ENCODE data around the gene STRIP2. TPM values are rescaled to one million over a fixed set of nuclear protein-coding genes. Genes with fewer than 3 reads are reported as not detected.

The STRIP2 gene
- total and polyA plus RNA-seq, 9 of the 15 experiments (the other 6 are each of a cell fraction or from before 2014, with no cell fraction given): 10.1 to 81.8 (median 42.3) TPM

DNA sequence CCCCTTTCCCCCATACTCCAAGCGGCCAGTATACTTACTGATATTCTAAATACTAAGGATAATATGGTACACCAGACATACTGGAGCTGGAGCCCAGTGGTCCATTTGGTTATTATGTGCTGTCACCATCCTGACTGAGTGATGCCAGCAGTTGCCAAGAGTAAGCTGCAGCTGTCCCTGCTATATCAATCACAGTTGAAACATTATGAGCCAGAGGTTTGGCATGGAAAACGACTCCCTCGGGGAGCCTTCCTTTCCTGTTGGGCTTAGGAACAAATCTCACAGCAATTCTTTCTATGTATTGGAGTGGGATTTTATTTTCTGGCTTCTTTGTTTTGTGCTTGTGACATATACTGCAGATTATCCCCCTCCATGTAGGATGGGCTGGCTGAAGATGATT lies 32.6 kb downstream of the STRIP2 start:
- DNase-seq (ENCODE audit: extremely low read depth in 1 of 4, low spot score in 3 of 4) (no peak), FAIRE-seq (no peak), ATAC-seq (no peak)
- no TSS peak for BruUV-seq (replicated peaks)
- Histone ChIP-seq H3K36me3 (ENCODE audit: control insufficient read depth, insufficient read depth, low read length) (peaks cover 100% of the 10 kb centered on the region), H3K4me2 (ENCODE audit: insufficient read depth, low read length) (no peak overlapping the region), H3K4me3 (no peak overlapping the region), H4K20me1 (replicated peaks; ENCODE audit: control insufficient read depth, insufficient read depth, low read length) (no peaks in the 10 kb centered on the region), H3K27me3 (ENCODE audit: control insufficient read depth in 2 of 2, insufficient read depth in 2 of 2, low read length in 2 of 2) (no peaks in the 10 kb centered on the region), H3K4me1 (replicated peaks in 1 of 2; ENCODE audit: control insufficient read depth in 2 of 2, insufficient read depth in 2 of 2, low read length in 2 of 2) (no peaks in the 10 kb centered on the region), H3K9ac (ENCODE audit: insufficient read depth in 1 of 2, low read depth in 2 of 2, low read length in 2 of 2) (no peak overlapping the region), H3K9me3 (replicated peaks; ENCODE audit: control insufficient read depth, insufficient read depth, low read depth, low read length) (no peaks in the 10 kb centered on the region), H3K27ac (ENCODE audit: extremely low read depth, low read depth, low read length) (no peak overlapping the region), H3K79me2 (ENCODE audit: control insufficient read depth, insufficient read depth, low read length) (no peaks in the 10 kb centered on the region), H3K9me1 (ENCODE audit: control insufficient read depth, insufficient read depth, low read length) (no peaks in the 10 kb centered on the region), H2AFZ (ENCODE audit: low read depth, low read length) (no peak overlapping the region)
- peak; percentile 81 for TF ChIP-seq RBM25 (IDR thresholded peaks at IDR 0.05; ENCODE audit: low read depth, low read length, severe bottlenecking)
- TF ChIP-seq, protein P1, sequence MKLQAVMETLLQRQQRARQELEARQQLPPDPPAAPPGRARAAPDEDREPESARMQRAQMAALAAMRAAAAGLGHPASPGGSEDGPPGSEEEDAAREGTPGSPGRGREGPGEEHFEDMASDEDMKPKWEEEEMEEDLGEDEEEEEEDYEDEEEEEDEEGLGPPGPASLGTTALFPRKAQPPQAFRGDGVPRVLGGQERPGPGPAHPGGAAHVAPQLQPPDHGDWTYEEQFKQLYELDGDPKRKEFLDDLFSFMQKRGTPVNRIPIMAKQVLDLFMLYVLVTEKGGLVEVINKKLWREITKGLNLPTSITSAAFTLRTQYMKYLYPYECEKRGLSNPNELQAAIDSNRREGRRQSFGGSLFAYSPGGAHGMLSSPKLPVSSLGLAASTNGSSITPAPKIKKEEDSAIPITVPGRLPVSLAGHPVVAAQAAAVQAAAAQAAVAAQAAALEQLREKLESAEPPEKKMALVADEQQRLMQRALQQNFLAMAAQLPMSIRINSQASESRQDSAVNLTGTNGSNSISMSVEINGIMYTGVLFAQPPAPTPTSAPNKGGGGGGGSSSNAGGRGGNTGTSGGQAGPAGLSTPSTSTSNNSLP (IDR thresholded peaks at IDR 0.05; ENCODE audit: borderline replicate concordance, low read depth, low read length): no peak
- in situ Hi-C loops (cut with MboI): no loop called here
- 84% methylated on average over 3 of the region's 3 CpGs for WGBS (ENCODE audit: insufficient coverage, low coverage, missing lambda C conversion rate)
- intact Hi-C loops (cut with micrococcal nuclease): no loop called here
- ChIA-PET POLR2A (interaction anchor here (0.6 to 1.3 kb wide), 3 partner anchors 11 to 27 kb away, joined by 3 to 5 read pairs (median 3); no protein-coding TSS in a partner anchor), CTCF (ENCODE audit: low intra/inter-chr PET ratio) (interaction anchor here (1.2 kb wide), 1 partner anchor 96 kb away, joined by 4 read pairs; no protein-coding TSS in a partner anchor)

- no peak for ATAC-seq
- CTCF ChIA-PET (ENCODE audit: low intra/inter-chr PET ratio): no interaction called here
- Histone ChIP-seq H2AFZ (ENCODE audit: low read depth, low read length) (no peak overlapping the region), H3K27me3 (ENCODE audit: control insufficient read depth in 2 of 2, insufficient read depth in 2 of 2, low read length in 2 of 2) (no peaks in the 10 kb centered on the region), H3K4me3 (no peak overlapping the region), H4K20me1 (replicated peaks; ENCODE audit: control insufficient read depth, insufficient read depth, low read length) (no peaks in the 10 kb centered on the region), H3K79me2 (ENCODE audit: control insufficient read depth, insufficient read depth, low read length) (no peaks in the 10 kb centered on the region), H3K27ac (ENCODE audit: extremely low read depth, low read depth, low read length) (no peak overlapping the region), H3K36me3 (ENCODE audit: control insufficient read depth, insufficient read depth, low read length) (peaks cover 98% of the 10 kb centered on the region), H3K4me1 (replicated peaks in 1 of 2; ENCODE audit: control insufficient read depth in 2 of 2, insufficient read depth in 2 of 2, low read length in 2 of 2) (no peaks in the 10 kb centered on the region), H3K4me2 (ENCODE audit: insufficient read depth, low read length) (no peak overlapping the region), H3K9ac (ENCODE audit: insufficient read depth in 1 of 2, low read depth in 2 of 2, low read length in 2 of 2) (no peak overlapping the region), H3K9me3 (replicated peaks; ENCODE audit: control insufficient read depth, insufficient read depth, low read depth, low read length) (no peaks in the 10 kb centered on the region), H3K9me1 (ENCODE audit: control insufficient read depth, insufficient read depth, low read length) (no peaks in the 10 kb centered on the region)
- no peak for TF ChIP-seq ZNF740 (CRISPR knock-in tag; IDR thresholded peaks at IDR 0.05)
- TF ChIP-seq ZNF740 (tag; IDR thresholded peaks at IDR 0.05): 0 out of 4 replicates have a peak, but pooled peaks of 1 of the 2 experiments have one; percentile 34
- TF ChIP-seq TRIM28 (IDR thresholded peaks at IDR 0.05): no peak
- POLR2A ChIA-PET: interaction anchor here (1.2 to 1.9 kb wide), 4 partner anchors 13 to 100 kb away, joined by 3 to 5 read pairs (median 4); no protein-coding TSS in a partner anchor
- intact Hi-C loops (cut with micrococcal nuclease) (no loop called here), in situ Hi-C loops (cut with MboI) (no loop called here)
- BruUV-seq (replicated peaks): no TSS peak
- FAIRE-seq: no peak
- no peak for DNase-seq (ENCODE audit: extremely low read depth in 1 of 4, low spot score in 3 of 4)
- 92% methylated on average over 1 of the region's 1 CpG for WGBS (ENCODE audit: insufficient coverage, low coverage, missing lambda C conversion rate)
Measured at GRCh38 chr7:129468087-129468486, 33.9 kb downstream of the STRIP2 start.

Data from K562 (cell line).